GM12878 (cell line): ENCODE data around the gene C1orf198. TPM values are rescaled to one million over a fixed set of nuclear protein-coding genes. Genes with fewer than 3 reads are reported as not detected.

Source experiments
- ATAC-seq: fragments of 200-7000 bp; cut with Tn5 transposase; 3 replicates; pipeline ENCODE4 v1.9.1; 2020; ENCODE audit warnings: mild to moderate bottlenecking, moderate library complexity
- BruUV-seq: library from RNA; stranded (reverse); fragments of 400-500 nt; replicated peaks from 2 replicates; lab custom pipeline; 2021; lab: Mats Ljungman, UMichigan
- CTCF ChIA-PET: fragments of 300-600 bp; sonication (Branson Sonifier 250); formaldehyde crosslinking; extraction: SDS; loops from one replicate; lab custom pipeline; 2021; ENCODE audit warnings: inconsistent platforms; lab: Yijun Ruan, JAX
- POLR2A ChIA-PET: fragments of 350-600 bp; formaldehyde crosslinking; extraction: SDS; loops from one replicate; lab custom pipeline; 2021; ENCODE audit warnings: inconsistent platforms; lab: Charles Lee
- RAD21 ChIA-PET: fragments of 300-600 bp; sonication (Branson Sonifier 250); formaldehyde crosslinking; loops from one replicate; lab custom pipeline; 2023; ENCODE audit warnings: antibody characterized with exemption; ENCODE audit not compliant: unreplicated experiment; lab: Charles Lee
- SMC1A ChIA-PET: fragments of 300-600 bp; sonication (Branson Sonifier 250); formaldehyde crosslinking; loops from one replicate; lab custom pipeline; 2023; ENCODE audit not compliant: unreplicated experiment, uncharacterized antibody; lab: Charles Lee
- DNase-seq: peaks from one replicate; pipeline ENCODE4 v3.0.0-alpha.2; 2011; ENCODE audit warnings: low read depth, low spot score
- FAIRE-seq: peaks from 3 replicates; lab custom pipeline; 2011; peaks lifted over from hg19 to GRCh38; lab: Jason Lieb, UNC
- H2AFZ ChIP-seq: 2 replicates; pipeline ENCODE4 v1.6.0; 2011; ENCODE audit warnings: low read depth, low read length, control low read depth; ENCODE audit not compliant: control insufficient read depth
- H3K27ac ChIP-seq: 2 replicates; pipeline ENCODE4 v1.5.1; 2011; ENCODE audit warnings: control low read depth; ENCODE audit not compliant: control insufficient read depth, insufficient read depth
- H3K27me3 ChIP-seq, 2 experiments: replicated peaks in 1 of 2; 2 replicates each; pipeline versions ENCODE4 v1.6.0 to v1.6.1; 2011; ENCODE audit warnings: low read length in 1 of 2; ENCODE audit not compliant: control insufficient read depth in 2 of 2, insufficient read depth in 2 of 2
- H3K36me3 ChIP-seq, 2 experiments: 2 replicates each; pipeline ENCODE4 v1.5.1; 2011; ENCODE audit warnings: low read length in 1 of 2; ENCODE audit not compliant: control insufficient read depth in 2 of 2, insufficient read depth in 2 of 2
- H3K4me1 ChIP-seq: 2 replicates; pipeline ENCODE4 v1.6.1; 2011; ENCODE audit warnings: mild to moderate bottlenecking, low read length, moderate library complexity, mixed read lengths; ENCODE audit not compliant: control insufficient read depth, insufficient read depth
- H3K4me2 ChIP-seq: 2 replicates; pipeline ENCODE4 v1.6.0; 2011; ENCODE audit warnings: control low read depth; ENCODE audit not compliant: control insufficient read depth, insufficient read depth
- H3K4me3 ChIP-seq: fragments of 200-600 bp; sonication (generic); 2 replicates; pipeline ENCODE4 v1.5.1; 2016
- H3K79me2 ChIP-seq: 2 replicates; pipeline ENCODE4 v1.6.0; 2011; ENCODE audit warnings: low read length; ENCODE audit not compliant: control insufficient read depth, insufficient read depth
- H3K9ac ChIP-seq: 2 replicates; pipeline ENCODE4 v1.8.0; 2011; ENCODE audit warnings: low read length, control low read depth, mixed read lengths; ENCODE audit not compliant: control insufficient read depth, insufficient read depth
- H3K9me3 ChIP-seq: replicated peaks from 3 replicates; pipeline ENCODE4 v1.5.1; 2011; ENCODE audit warnings: mild to moderate bottlenecking, low read length; ENCODE audit not compliant: control insufficient read depth, insufficient read depth
- H4K20me1 ChIP-seq: 2 replicates; pipeline ENCODE4 v1.6.0; 2011; ENCODE audit not compliant: control insufficient read depth, insufficient read depth
- ATF2 ChIP-seq: IDR thresholded peaks from 2 replicates; pipeline ENCODE4 v1.6.1; 2012; ENCODE audit warnings: low read length, inconsistent platforms
- BACH1 ChIP-seq: fragments of 450-650 bp; IDR thresholded peaks from 2 replicates; pipeline ENCODE4 v1.6.1; 2017; ENCODE audit warnings: mild to moderate bottlenecking, borderline replicate concordance
- CBX5 ChIP-seq: sonication (generic); IDR thresholded peaks from 2 replicates; pipeline ENCODE4 v1.6.1; 2016; ENCODE audit warnings: low read depth, moderate library complexity, mild to moderate bottlenecking, inconsistent platforms
- CREM ChIP-seq: IDR thresholded peaks from 2 replicates; pipeline ENCODE4 v1.6.1; 2014; ENCODE audit warnings: antibody characterized with exemption, low read depth
- FOXK2 ChIP-seq: fragments of 450-650 bp; IDR thresholded peaks from 2 replicates; pipeline ENCODE4 v1.6.1; 2017; ENCODE audit warnings: mild to moderate bottlenecking, moderate library complexity
- JUND ChIP-seq: IDR thresholded peaks from 2 replicates; pipeline ENCODE4 v1.6.1; 2012; ENCODE audit warnings: low read depth, mild to moderate bottlenecking, low read length, improper control_type of control experiment, moderate library complexity
- MAX ChIP-seq: IDR thresholded peaks from 2 replicates; pipeline ENCODE4 v1.6.1; 2012; ENCODE audit warnings: low read depth, low read length, improper control_type of control experiment
- MXI1 ChIP-seq: fragments of 150-350 bp; IDR thresholded peaks from 2 replicates; pipeline ENCODE4 v1.6.1; 2011; ENCODE audit warnings: low read depth, mild to moderate bottlenecking, inconsistent platforms, low read length, improper control_type of control experiment
- NBN ChIP-seq: fragments of 450-650 bp; IDR thresholded peaks from 2 replicates; pipeline ENCODE4 v1.6.1; 2016
- NRF1 ChIP-seq: conservative IDR thresholded peaks from 2 replicates; pipeline ENCODE4 v1.6.1; 2011; ENCODE audit warnings: mild to moderate bottlenecking, low read depth, low read length, improper control_type of control experiment
- PML ChIP-seq: IDR thresholded peaks from 2 replicates; pipeline ENCODE4 v1.6.1; 2012; ENCODE audit warnings: low read length, inconsistent platforms
- PRDM15 ChIP-seq: fragments of 450-650 bp; formaldehyde crosslinking; IDR thresholded peaks from 2 replicates; pipeline ENCODE4 v1.4.0; 2020; ENCODE audit warnings: mild to moderate bottlenecking, moderate library complexity
- RB1 ChIP-seq: fragments of 450-650 bp; formaldehyde crosslinking; IDR thresholded peaks from 2 replicates; pipeline ENCODE4 v1.6.1; 2017; ENCODE audit warnings: mild to moderate bottlenecking, borderline replicate concordance
- SREBF1 ChIP-seq: IDR thresholded peaks from 2 replicates; pipeline ENCODE4 v1.6.1; 2012; ENCODE audit warnings: mild to moderate bottlenecking, low read length
- USF2 ChIP-seq: IDR thresholded peaks from 2 replicates; pipeline ENCODE4 v1.6.1; 2011; ENCODE audit warnings: low read depth, low read length, improper control_type of control experiment, borderline replicate concordance
- WGBS: methylation state at CpG from one replicate; pipeline ENCODE4 v1.1.6; 2016; ENCODE audit warnings: low lambda C conversion rate; ENCODE audit not compliant: insufficient replicate concordance, insufficient coverage; ENCODE audit errors: missing lambda C conversion rate; 5-methylcytosine and 5-hydroxymethylcytosine counted together
- in situ Hi-C: fragments of 300-500 bp; cut with MboI; formaldehyde crosslinking; loops from 9 replicates; pipeline ENCODE4 v1.14.3; 2018; ENCODE audit warnings: mixed read lengths
- intact Hi-C: fragments of 100-400 bp; cut with micrococcal nuclease; formaldehyde crosslinking; loops from one replicate; pipeline ENCODE4 v1.14.2; 2022; ENCODE audit not compliant: unreplicated experiment
- polyA plus RNA-seq, 11 experiments: library from polyadenylated mRNA; depleted of rRNA in 4 of 11; unstranded in 6 of 11; stranded (reverse) in 5 of 11; fragments of >200 nt; fragmentation: Nextera tagmentation in 4 of 11; fragmentation: Illumina TruSeq in 1 of 11; extraction: Ambion mirVana in 4 of 11; extraction: Trizol in 1 of 11; gene quantifications; 1 replicate in 1 of 11; 2 replicates in 10 of 11; pipeline versions ENCODE4 v1.2.1 to v1.2.3, GENCODE V29; 2011 to 2016; ENCODE audit warnings: inconsistent platforms in 2 of 11, missing spikeins in 2 of 11, low read depth in 1 of 11
- total RNA-seq, 4 experiments: library from RNA; depleted of rRNA in 3 of 4; stranded (reverse); fragments of >200 nt in 3 of 4; fragmentation: Illumina TruSeq in 1 of 4; extraction: Trizol in 1 of 4; gene quantifications; 2 replicates each; pipeline versions ENCODE4 v1.2.1 to v1.2.3, GENCODE V29; 2013 to 2021

The C1orf198 gene
- total and polyA plus RNA-seq, 10 of the 15 experiments (the other 5 are each of a cell fraction or from before 2014, with no cell fraction given) = 0.16 to 2.8 (median 1.1) TPM

DNA sequence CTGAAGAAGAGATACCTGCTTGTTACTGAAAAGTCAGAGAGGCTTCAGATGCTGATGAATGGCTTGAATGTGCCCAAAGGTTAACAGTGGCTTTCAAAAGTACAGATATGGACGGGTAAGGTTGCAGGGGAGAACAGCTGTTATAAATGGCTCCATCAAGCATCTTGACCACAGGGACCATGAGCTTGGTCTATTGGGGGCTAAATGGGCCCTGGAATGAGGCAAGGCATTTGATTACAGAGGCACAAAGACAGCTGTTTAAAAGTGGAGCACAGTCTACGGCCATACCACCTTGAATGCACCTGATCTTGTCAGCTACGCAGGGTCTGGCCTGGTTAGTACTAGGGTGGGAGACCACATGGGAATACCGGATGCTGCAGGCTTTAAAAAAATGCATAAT, 48.3 kb downstream of the C1orf198 start (continued):
- TF ChIP-seq FOXK2 (no peak), NBN (no peak), ATF2 (no peak), SREBF1 (no peak), MXI1 (no peak)

GRCh38 chr1:230818901-230819300, 49.4 kb downstream of the C1orf198 start:
- no peak overlapping the region for H2AFZ ChIP-seq
- in situ Hi-C loops = no loop called here
- no TSS peak for BruUV-seq
- no peaks in the 10 kb centered on the region for H3K79me2 ChIP-seq
- H3K4me1 ChIP-seq = no peaks in the 10 kb centered on the region
- ChIA-PET RAD21 (no interaction called here), POLR2A (no interaction called here), CTCF (no interaction called here), SMC1A (no interaction called here)
- no peaks in the 10 kb centered on the region for H3K36me3 ChIP-seq
- H3K9ac ChIP-seq = no peak overlapping the region
- peaks cover 0 to 2% of the 10 kb centered on the region in 2 experiments; a peak in 2 of 4 replicates for H3K27me3 ChIP-seq
- no peak overlapping the region for H3K4me3 ChIP-seq
- ATAC-seq (no peak), FAIRE-seq (no peak), DNase-seq (no peak)
- 49% methylated on average over 5 of the region's 6 CpGs for WGBS
- H3K27ac ChIP-seq = no peak overlapping the region
- H3K4me2 ChIP-seq = no peak overlapping the region
- H3K9me3 ChIP-seq = no peaks in the 10 kb centered on the region
- intact Hi-C loops = no loop called here
- H4K20me1 ChIP-seq = no peaks in the 10 kb centered on the region
- TF ChIP-seq RB1 (no peak), MAX (no peak), NRF1 (no peak), USF2 (no peak), PML (no peak), BACH1 (no peak), CBX5 (no peak), JUND (no peak), CREM (no peak), PRDM15 (CRISPR knock-in tag) (no peak)
